GM19455 (cell line): ENCODE data around the gene SUSD6.

Source experiments
- ATAC-seq: cut with Tn5 transposase; IDR thresholded peaks from one replicate; pipeline ENCODE4 v1.9.1; 2021; ENCODE audit not compliant: unreplicated experiment

Gene SUSD6

GRCh38 chr14:69670093-69670492, 58.7 kb downstream of the SUSD6 start:
- no peak for ATAC-seq

DNA sequence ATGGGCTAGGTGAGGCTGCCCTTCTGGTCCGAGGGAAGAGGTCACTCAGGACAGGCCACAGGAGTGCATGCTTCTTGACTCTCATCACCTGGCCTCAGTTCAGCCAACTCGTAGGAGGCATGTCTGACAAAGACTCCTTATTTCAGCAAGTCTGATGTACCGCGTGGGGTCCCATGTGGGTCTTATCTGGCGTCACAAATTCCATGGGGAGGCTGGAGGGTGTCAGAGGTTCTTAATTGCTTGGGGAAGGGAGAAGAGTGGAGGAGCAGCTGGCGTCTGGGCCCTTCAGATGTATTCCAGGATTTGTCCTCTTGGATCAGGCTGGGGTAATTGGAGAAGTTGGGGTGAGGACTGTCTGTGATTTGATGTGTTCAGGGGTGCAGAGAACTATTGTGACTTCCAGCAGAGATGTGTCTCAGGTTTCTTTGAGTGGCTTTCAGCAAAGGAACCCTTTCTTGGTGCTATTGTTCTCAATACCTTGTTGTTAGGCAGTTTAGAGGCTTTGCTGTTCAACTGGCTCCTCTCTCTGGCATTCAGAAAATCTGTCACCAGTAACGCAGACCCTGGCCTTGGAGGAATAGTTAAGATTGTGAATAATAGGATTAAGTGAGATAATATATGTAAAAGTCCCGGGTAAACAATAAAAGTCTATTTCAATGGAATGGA, 60.1 kb downstream of the SUSD6 start:
- no peak for ATAC-seq

GRCh38 chr14:69672356-69672755, 61.0 kb downstream of the SUSD6 start:
- no peak for ATAC-seq

DNA sequence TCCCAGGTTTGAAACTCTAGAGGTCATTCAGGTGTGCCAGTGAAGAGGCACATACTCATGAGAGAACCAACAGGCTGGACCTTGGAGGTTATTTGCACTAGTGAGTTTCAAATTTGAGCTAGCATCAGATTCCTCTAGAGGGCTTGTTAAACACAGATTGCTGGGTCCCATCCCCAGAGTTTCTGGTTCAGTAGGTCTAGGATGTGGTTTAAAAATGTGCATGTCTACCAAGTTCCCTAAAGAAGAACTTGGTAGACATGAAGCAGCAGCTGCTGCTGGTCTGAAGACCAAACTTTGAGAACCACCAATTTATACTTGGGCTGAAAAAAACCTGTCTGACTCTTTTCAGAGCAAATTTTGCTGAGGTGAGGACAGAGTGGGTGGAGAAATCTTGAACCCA, 61.7 kb downstream of the SUSD6 start:
- ATAC-seq = no peak

DNA sequence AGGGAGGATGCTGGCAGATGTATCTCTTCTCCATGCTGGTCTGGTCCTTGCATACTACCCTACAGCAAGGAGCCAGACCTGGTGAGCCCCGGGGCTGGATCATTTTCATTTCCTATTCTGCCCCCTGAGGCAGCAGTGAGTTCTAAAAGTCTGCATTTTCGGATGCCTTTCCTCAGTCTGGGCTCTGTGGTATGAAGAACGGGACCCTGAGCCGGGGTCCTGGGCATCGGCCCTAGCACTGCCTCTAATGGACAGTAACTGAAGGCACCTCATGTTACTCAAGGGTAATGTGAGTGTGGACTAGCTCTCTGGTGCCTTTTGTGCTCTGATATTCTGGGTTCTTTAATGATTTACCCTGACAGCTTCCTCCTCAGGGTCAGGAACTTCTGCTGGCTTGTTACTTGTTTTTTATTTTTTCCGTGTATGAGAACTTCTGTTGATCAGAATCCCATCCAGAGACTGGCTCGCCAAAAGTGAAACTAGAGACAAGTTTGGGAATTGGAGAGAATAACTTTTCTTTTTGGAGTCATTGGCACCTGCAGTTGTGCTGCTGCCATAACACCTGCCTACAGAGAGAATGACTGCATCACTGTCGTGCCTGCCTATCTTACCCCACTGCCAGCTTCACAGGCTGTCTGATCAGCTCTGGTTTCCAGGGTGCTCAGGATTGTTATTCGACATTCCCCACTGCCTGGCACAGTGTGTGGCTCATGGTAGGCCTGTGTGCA, 62.3 kb downstream of the SUSD6 start:
- no peak for ATAC-seq

DNA sequence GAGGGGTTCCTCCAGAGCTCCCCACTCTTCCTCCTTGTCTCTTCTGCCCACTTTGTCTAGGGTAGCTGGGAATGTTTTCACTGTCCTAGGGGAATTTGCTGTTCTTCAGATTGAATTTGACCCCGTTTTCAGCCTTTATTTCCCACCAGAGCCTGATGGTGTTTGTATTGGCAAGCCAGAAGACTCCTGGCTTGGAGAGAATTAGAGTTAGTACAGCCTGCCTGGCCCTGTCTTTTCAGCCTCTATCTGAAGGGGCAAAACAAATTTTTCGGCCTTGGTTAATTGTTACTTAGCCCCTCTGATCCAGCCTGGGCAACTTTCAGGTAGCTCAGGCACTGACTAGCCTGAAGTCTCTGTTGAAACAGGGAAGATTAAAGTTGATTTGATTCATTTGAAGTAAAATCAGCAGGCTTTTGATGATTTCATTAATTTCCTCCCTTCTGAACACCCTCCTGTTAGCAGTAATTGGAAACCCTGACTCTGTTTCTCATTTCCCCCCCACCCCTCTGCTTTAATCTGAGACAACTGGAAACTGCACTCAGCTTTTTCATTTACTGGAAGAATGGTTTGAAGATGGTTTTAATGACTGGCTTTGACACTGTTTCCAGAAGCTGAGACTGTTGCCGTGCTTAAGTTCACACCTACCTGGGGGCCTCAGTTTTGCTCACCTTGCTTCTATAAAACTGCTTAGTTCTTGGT, 63.3 kb downstream of the SUSD6 start:
- ATAC-seq = no peak

DNA sequence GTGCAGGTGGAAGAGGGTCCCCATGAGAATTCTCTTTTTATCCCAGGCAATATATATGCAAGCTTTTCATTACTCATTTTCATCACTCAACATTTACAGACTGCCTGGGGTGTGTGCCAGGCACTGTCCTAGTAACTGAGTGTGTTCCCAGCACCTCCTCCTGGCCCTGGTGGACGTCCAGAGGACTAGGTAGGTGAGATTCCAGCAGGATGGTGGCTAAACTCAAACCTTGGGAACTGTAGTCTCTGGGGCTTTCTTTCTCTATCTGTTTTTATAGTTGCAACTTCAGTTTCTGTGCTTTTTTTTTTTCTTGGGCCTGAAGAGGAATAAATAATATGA, 63.8 kb downstream of the SUSD6 start:
- no peak for ATAC-seq

- ATAC-seq = peak; percentile 76
Observed at GRCh38 chr14:69675877-69676416, 64.6 kb downstream of the SUSD6 start.

- no peak for ATAC-seq
Observed at GRCh38 chr14:69676723-69677122, 65.3 kb downstream of the SUSD6 start.

DNA sequence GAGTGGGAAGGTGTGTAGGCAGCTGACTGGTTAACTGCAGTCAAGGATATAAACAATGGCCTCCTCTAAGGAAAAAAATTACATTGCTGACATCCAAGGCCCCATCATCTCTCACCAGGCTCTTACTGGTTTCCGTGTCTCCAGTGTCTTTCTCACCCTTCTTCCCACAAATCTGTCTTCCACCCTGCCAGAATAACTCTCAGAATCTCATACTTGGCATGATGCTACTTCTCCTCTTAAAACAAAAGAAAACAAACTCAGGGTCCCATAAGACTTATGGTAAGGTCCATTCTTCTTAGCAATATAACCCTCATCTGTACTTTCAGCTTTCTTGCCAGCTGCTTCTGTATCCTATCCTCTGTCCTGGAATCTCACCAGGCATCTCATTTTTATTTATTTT, 68.9 kb downstream of the SUSD6 start:
- ATAC-seq = no peak

- no peak for ATAC-seq
Observed at GRCh38 chr14:69682136-69682535, 70.7 kb downstream of the SUSD6 start.

GRCh38 chr14:69682621-69683263, 71.3 kb downstream of the SUSD6 start:
- no peak for ATAC-seq

DNA sequence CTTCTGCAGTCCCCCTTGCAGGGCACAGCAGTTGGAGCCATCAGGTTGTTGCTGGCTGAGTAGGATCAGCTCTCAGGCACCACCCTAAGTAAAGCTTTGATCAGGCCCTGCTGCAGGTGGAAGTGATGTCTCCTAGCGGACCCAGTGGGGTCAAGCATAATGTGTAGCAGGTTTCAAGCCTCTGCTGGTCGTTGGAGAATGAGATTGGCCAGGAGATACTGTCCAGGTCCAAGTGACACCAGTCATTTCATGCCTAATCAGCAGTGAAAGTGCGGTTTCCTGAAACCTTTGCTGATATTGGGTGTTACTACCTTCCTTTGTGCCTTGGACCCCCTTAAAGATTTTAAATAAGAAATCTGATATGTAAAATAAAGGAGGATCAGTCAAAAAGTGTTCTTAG, 72.6 kb downstream of the SUSD6 start:
- ATAC-seq = no peak

- ATAC-seq = no peak
Observed at GRCh38 chr14:69684461-69685217, 73.2 kb downstream of the SUSD6 start.

DNA sequence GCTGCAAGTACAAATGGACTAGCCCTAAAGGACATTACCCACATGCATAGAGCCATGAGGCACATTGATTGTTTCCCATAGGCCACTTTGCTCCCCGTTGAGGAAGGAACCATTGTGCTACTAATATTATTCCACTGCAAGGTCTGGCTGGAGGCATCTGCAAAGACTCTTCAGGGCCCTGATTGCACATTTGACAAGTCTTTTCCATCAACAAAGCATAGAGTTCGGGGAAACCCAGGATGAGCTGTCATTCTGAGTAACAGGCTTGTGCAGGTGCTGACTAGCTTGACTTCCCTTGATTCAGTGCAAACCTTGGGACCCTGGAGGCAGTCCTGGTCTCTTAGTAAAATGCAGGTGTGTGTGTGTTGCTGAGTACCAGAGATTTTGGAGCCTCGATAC, 73.8 kb downstream of the SUSD6 start:
- ATAC-seq = no peak

DNA sequence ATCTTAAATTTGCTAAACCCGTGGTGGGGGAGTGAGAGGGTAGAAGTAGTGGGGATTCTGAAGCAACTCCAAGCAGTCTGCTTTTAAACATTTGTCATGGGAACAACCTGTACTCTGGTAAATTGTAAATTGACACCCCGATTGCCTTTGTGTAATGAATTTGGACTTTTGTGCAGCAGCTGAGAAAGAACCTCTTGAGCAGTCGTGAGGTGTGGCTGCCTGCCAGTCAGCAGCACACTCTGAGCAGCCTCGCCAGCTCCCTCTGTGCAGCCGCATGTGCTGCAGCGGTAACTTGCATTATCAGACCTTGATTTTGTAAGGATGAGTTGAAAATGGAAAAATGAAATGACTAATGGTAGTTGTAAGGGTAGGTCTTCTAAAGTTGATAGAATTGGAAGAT, 74.3 kb downstream of the SUSD6 start:
- ATAC-seq = no peak

- ATAC-seq = no peak
Observed at GRCh38 chr14:69687606-69688298, 76.4 kb downstream of the SUSD6 start.

DNA sequence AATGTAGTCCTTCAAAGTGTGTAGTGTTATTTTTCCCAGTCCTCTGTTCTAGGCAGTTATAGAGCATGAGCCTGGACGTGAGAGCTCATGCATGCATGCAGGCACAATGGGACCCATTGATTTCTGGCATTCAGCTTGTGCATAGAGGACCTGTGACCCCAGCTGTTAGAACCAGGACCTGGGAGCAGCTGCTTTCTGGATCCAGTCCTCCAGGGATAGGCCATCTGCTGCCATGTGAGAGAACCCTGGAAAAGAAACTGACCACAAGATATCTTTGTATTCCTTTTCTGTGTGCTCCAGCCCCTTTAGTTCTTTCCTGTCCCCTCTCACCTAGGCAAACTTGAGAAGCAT, 76.9 kb downstream of the SUSD6 start:
- ATAC-seq = no peak

- no peak for ATAC-seq
Observed at GRCh38 chr14:69690042-69690441, 78.6 kb downstream of the SUSD6 start.

DNA sequence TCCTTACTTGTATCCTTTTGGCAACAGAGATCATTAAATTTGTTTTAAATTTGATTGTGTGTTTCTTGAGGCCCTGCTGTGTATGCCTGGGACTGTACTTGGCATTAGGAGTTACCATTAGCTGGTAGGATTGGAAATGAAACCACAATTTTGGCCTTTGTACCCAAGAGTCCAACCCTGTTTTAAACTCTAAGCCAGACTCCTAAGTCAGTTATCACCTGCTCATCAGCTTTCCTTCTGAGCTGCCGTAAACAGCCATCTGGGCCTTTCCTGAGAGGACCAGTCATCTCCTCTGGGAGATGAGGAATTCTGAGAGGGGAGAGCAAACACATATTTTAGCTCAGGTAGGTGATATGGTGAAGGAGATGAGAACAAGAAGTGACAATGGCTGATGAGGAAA, 81.2 kb downstream of the SUSD6 start:
- no peak for ATAC-seq
